Measurements from ENCODE around the gene HSD3B2.

The HSD3B2 gene

GRCh38 chr1:119462964-119463363 is 48.0 kb downstream of the HSD3B2 start:
- no peak for DNase-seq (ENCODE audit: low spot score)

GRCh38 chr1:119463569-119463968 is 48.6 kb downstream of the HSD3B2 start:
- DNase-seq (ENCODE audit: low spot score): no peak

- DNase-seq (ENCODE audit: low spot score): no peak
These were observed 51.5 kb downstream of the HSD3B2 start for GRCh38 chr1:119466445-119466844.

GRCh38 chr1:119467219-119467618 is 52.3 kb downstream of the HSD3B2 start:
- no peak for DNase-seq (ENCODE audit: low spot score)

- DNase-seq (ENCODE audit: low spot score): no peak
These were observed 53.1 kb downstream of the HSD3B2 start for GRCh38 chr1:119467857-119468668.

- DNase-seq (ENCODE audit: low spot score): no peak
These were observed 54.8 kb downstream of the HSD3B2 start for GRCh38 chr1:119469741-119470140.

GRCh38 chr1:119470377-119470776 is 55.4 kb downstream of the HSD3B2 start:
- no peak for DNase-seq (ENCODE audit: low spot score)

GRCh38 chr1:119470958-119471357 is 56.0 kb downstream of the HSD3B2 start:
- DNase-seq (ENCODE audit: low spot score): no peak

- DNase-seq (ENCODE audit: low spot score): no peak
These were observed 56.6 kb downstream of the HSD3B2 start for GRCh38 chr1:119471566-119471965.

- DNase-seq (ENCODE audit: low spot score): no peak
These were observed 57.3 kb downstream of the HSD3B2 start for GRCh38 chr1:119472080-119472818.

Data from CD4-positive, alpha-beta T cell treated with Interleukin-15 for 4 hours (primary cell).